Ureter (tissue), 1 donor: Measurements from ENCODE around the gene ARL10. TPM values are rescaled to one million over a fixed set of nuclear protein-coding genes. Genes with fewer than 3 reads are reported as not detected.

Experiments
- DNase-seq: peaks from one replicate; pipeline ENCODE4 v3.0.0-alpha.2; 2020; ENCODE audit warnings: low spot score
- total RNA-seq: library from RNA; stranded (reverse); gene quantifications from one replicate; pipeline ENCODE4 v1.2.4, GENCODE V29; 2023
- donor health status: DM: yes; HTN: yes; CAD: no.

Gene ARL10
- total RNA-seq, 1 donor from 2014 or later, result 9.3 TPM

DNA sequence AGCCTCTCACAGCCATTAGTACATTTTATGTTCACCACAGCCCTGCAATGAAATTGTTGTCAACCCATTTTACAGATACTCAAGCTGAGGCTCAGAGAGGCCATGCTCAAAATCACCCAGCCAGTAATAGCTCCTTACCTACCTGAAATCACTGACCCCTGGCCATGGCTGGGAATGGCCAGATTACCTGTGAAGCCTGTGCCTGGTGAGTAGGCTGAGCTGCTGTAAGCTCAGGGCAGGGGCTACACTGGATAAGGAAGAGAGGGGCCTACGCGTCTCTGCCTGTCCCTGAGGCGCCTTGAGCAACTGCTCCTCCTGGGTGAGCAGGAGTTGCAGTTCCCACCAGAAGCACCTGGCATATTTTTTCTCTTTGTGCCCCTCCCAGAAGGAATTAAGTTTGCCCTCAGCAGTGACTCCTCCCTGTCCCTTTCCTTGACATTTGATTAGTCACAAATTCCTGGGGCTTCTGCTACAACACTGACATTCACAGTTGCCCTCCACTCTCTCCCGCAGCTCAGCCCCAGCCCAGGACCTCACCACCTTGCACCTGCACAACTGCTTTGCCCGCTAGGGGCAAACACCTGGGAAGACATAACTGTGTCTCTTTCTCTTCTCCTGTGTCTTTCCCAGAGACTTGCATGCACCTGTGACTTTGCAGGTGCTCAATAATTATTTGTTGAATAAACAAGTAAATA is 45.3 kb downstream of the ARL10 start:
- no peak for DNase-seq

DNA sequence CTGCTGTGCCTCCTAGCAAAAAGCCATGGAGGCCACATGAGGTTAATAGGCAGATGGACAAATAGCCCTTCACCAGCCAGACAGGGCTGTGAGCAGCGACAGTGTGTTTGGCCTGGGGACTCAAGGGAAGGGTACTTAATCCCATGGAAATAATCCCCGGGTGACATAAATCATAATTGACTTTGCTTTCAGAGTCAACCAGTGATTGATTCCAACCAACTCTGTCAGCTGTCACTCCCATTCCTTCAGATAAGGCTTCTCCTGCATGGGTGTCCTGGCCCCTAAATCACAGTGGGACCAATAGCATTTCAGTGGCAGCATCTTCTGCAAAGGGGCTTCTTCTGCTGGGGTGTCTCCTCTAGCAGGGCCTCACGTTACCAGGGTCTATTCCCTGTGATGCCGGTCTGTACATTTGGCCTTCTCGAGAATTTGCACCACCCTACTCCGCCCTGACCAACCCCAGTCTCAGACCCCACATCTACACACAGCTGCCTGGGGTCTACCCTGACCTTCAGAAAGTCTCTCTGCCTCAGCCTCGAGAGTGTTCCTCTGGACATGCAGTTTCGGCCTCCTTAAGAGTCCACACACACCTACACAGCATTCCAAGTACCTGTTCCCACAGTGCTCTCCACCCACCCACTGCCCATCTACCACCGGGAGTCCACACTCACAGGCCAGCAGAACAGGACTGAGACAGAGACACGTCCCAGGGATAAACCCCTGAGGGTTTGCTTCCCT is 47.4 kb downstream of the ARL10 start:
- no peak for DNase-seq

DNA sequence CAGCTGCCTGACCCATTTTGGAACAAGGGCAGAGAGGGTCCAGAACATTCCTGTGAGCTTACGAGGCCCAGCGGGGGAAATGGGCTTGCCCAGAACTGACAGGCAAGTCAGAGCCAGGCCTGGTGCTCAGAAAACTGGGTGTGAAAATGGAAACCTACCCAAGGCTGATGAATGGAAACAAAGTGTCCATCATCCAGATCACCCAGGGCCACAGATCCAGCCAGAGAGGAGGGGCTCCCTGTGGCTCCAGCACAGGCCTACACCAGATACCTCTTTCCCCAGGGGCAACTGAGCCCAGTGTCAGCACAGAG is 47.9 kb downstream of the ARL10 start:
- no peak for DNase-seq

- DNase-seq, result no peak
These were observed 48.5 kb downstream of the ARL10 start for GRCh38 chr5:176413709-176414191.

DNA sequence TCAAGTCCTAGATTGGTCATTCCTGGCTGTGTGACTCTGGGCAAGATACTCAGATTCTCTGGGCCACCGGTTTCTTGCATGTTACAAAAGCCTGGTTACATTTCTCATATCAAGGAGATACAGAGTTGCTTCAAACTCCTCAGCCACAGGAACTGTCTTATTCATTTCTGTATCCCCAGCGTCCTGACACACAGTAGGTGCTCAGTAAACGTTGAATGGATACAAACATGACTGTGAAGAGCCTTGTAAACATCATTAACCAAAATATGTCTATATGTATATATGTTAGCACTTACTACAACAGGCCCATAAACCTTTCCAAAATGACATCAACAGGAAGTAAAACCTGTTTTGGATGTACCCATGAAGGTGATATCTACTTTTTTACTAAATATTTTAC is 49.4 kb downstream of the ARL10 start:
- DNase-seq, result no peak

DNA sequence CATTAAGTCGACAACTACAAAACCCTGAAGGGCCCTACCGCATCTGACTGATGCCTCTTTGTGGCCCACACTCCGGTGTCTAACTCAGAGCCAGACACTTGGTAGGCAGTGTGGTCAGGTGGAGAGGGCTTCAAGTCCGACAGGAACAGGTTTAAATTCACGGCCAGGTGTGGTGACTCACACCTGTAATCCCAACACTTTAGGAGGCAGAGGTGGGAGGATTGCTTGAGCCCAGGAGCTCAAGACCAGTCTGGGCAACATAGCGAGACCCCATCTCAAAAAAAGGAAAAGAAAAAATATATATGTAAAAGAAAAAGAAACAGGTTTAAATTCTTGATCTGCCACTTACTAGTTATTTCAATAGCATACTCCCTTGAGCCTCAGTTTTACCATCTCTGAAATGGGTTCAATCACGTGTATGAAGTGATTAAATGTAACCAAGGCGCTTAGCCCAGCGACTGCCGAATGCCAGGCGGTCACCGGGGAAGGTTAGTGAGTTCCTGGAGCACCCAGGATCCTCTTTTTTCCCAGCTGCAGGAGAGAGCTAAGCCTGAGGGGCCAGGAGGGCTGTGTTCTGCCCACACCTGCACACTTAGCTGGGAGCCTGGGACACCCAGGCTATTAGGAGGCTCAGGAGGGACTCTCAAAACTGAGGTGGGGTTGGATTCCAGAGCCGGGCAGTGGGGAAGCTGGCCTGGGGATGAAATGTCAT is 50.1 kb downstream of the ARL10 start:
- no peak for DNase-seq

DNA sequence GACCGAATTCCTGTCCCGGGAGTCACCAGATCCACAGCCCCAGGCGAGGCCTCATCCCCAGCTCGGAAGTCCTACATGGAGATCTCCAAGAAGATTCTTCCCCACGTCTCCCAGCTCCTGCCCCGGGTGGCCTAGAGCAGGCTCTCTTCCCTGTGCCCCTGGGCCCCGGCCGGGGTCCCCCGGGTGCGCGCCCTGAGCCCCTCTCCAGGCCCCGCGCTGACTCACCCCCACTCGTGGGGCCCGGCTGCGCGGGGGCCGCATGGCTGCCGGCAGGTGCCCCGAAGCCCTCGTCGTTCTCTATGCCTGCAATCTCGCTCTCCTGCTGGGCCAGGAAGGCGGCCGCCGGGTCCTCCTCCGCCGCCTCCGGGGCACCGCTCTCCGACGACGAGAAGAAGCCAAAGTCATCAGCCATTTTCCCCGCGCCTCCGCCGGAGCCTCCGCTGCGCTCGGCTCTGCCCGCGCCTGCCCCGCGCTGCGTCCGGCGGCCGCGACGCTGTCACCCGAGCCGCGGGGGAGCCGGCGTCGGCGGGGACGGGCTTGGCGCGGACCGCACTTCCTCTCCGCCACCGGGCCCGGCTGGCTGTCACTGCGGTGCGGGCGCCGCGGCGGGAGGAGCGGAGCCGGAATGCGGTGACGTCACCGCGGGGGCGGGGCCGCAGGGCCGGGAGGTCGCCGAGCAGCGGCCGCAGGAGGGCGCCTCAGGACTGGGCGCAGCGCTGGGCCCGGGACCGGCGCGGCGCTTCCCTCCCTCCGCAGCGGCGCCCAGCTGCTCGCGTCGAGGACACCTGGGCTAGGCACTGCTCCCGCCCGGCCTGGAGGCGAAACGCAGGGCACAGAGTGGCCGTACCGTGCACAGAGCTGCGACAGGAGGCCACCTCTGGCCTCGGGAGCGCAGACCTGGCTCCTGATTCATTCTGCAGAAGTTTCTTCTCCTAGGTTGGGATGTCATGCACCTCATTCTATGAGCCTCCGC is 51.0 kb downstream of the ARL10 start, which contains the start of gene CLTB:
CLTB (minus strand) TSS at position 588 of the 973 bp plus-strand sequence; CDS start at position 412, 176 bp downstream.
- DNase-seq, result peak; percentile 89

- DNase-seq, result no peak
These were observed 51.7 kb downstream of the ARL10 start for GRCh38 chr5:176416965-176417364.

DNA sequence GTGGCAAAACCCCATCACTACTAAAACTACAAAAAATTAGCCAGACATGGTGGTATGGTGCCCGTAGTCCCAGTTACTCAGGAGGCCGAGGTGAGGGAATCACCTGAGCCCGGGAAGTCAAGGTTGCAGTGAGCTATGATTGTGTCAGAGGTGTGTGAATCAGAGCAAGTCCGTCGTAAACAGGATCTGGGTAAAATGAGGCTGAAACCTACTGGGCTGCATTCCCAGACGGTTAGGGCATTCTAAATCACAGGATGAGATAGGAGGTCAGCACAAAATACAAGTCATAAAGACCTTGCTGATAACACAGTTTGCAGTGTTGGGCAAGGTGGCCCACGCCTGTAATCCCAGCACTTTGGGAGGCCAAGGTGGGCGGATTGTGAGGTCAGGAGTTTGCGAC is 53.0 kb downstream of the ARL10 start:
- DNase-seq, result peak; percentile 59

DNA sequence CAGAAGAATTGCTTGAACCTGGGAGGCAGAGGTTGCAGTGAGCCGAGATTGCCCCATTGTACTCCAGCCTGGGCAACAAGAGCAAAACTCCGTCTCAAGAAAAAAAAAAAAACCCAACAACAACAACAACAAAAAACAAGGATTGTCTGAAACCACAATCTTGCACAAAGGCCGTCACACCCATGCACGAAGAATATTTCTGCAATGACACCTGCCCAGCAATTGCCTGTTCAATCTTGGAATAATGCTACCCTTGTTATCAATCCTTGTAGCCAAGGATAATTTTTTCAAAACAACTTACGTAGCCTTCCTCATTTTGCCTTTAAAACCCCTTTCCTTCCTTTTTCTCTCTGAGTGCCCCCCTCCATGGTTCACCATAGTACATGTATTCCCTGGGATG is 54.8 kb downstream of the ARL10 start:
- no peak for DNase-seq

DNA sequence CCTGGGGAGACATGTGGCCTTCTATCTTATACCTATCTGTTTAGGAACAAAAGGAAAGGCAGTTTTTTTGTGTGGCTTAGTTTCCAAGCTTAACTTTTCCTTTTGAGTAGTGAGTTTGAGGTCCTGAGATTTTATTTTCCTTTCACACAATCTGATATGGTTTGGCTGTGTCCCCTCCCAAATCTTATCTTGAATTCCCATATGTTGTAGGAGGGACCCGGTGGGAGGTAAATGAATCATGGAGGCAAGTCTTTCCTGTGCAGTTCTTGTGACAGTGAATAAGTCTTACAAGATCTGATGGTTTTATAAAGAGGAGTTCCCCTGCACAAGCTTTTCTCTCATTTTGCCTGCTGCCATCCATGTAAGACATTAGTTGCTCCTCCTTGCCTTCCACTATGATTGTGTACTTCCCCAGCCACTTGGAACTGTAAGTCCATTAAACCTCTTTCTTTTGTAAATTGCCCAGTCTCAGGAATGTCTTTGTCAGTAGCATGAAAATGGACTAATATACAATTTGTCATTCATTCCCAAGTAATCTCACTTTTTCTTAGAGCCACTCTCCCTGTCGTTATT is 55.8 kb downstream of the ARL10 start:
- DNase-seq, result no peak

DNA sequence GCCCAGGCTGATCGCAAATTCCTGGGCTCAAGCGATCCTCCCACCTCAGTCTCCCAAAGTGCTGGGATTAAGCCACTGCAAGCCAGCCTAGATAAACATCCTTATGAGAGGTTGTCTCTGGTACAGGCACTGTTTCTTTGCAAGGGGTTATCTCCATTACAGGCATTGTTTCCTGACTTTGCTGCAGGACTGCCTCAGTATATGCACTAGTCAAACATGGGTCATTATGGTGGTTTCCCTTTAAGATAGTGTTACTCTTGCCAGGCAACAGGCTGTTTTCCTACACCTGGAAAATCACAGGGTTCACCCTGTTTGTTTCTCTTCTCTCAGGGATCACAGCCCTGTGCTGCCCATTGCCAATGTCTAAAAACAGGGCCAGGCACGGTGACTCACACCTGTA is 58.9 kb downstream of the ARL10 start:
- DNase-seq, result no peak

GRCh38 chr5:176425138-176425537 is 59.9 kb downstream of the ARL10 start:
- DNase-seq, result no peak

GRCh38 chr5:176425791-176426190 is 60.5 kb downstream of the ARL10 start:
- DNase-seq, result no peak

GRCh38 chr5:176426876-176427275 is 61.6 kb downstream of the ARL10 start:
- no peak for DNase-seq

- DNase-seq, result no peak
These were observed 62.7 kb downstream of the ARL10 start for GRCh38 chr5:176427971-176428370.

DNA sequence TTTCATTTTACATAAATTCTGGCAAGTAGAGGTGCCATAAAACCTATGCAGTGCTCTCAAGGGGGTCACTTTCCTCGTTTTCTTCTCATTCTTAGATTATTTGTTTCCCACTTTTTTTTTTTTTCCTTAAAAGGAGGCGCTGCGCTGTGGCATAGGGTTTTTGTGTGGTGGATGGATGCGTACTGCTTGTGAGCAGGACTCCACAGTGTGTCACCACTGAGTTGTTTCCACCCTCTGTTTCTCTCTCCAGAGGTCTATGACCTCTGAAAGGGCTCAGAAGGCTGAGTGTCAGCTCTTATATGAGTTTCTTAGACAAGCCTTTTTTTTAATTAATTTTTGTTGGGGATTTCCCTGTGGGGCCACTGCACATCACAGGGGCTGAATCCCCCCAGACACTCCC is 64.7 kb downstream of the ARL10 start:
- no peak for DNase-seq
